ENCODE results near the gene LGI1. TPM values are rescaled to one million over a fixed set of nuclear protein-coding genes. Genes with fewer than 3 reads are reported as not detected.

LGI1 gene
- total RNA-seq, 1 donor from 2014 or later = not detected

- Histone ChIP-seq H3K36me3 (ENCODE audit: control insufficient read depth, insufficient read depth, low read length) (no peaks in the 10 kb centered on the region), H3K27me3 (ENCODE audit: control insufficient read depth, insufficient read depth, low read length) (no peaks in the 10 kb centered on the region), H3K4me3 (ENCODE audit: low read depth, low read length) (no peak overlapping the region)
- TF ChIP-seq, protein P1, sequence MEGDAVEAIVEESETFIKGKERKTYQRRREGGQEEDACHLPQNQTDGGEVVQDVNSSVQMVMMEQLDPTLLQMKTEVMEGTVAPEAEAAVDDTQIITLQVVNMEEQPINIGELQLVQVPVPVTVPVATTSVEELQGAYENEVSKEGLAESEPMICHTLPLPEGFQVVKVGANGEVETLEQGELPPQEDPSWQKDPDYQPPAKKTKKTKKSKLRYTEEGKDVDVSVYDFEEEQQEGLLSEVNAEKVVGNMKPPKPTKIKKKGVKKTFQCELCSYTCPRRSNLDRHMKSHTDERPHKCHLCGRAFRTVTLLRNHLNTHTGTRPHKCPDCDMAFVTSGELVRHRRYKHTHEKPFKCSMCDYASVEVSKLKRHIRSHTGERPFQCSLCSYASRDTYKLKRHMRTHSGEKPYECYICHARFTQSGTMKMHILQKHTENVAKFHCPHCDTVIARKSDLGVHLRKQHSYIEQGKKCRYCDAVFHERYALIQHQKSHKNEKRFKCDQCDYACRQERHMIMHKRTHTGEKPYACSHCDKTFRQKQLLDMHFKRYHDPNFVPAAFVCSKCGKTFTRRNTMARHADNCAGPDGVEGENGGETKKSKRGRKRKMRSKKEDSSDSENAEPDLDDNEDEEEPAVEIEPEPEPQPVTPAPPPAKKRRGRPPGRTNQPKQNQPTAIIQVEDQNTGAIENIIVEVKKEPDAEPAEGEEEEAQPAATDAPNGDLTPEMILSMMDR (IDR thresholded peaks at IDR 0.05; ENCODE audit: insufficient read depth, low read length, poor library complexity, severe bottlenecking) = no peak
- DNase-seq (ENCODE audit: low read depth) = no peak
These were observed 10.1 kb downstream of the LGI1 start for GRCh38 chr10:93767724-93768399.

DNA sequence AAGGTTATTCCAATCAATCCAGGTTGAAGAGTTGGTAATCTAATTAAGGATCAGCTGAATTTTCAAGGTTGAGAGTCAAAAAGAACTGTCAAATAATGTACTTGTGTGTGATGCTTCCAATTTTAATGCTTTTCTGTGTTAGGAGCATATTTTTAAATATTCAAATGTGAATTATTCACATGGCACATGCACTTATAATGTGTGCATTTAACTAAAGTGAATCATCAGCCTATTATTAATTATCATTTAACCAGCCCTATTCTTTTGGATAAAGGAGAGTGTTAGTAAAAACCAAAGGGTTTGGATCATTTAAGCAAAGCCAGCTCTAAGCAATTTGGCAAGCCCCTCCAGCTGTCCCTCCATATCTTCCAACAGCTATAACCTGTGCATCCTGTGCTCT, 11.2 kb downstream of the LGI1 start:
- H3K27me3 ChIP-seq (ENCODE audit: control insufficient read depth, insufficient read depth, low read length) = no peaks in the 10 kb centered on the region
- DNase-seq (ENCODE audit: low read depth) = no peak
- no peaks in the 10 kb centered on the region for H3K36me3 ChIP-seq (ENCODE audit: control insufficient read depth, insufficient read depth, low read length)
- TF ChIP-seq, protein P1 (IDR thresholded peaks at IDR 0.05; ENCODE audit: insufficient read depth, low read length, poor library complexity, severe bottlenecking) = no peak
- H3K4me3 ChIP-seq (ENCODE audit: low read depth, low read length) = no peak overlapping the region

DNA sequence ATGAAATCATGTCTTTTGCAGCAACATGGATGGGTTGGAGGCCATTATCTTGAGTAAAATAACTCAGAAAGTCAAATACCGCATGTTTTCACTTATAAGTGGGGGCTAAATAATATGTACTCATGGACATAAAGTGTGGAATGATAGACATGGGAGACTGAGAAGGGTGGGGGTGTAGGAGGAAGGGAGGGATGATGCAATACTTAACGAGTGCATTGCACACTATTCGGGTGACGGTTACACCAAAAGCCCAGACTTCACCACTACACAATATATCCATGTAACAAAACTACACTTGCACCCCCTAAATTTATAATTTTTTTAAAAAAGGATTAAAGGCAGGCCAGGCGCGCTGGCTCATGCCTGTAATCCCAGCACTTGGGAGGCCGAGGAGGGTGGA, 13.6 kb downstream of the LGI1 start:
- TF ChIP-seq, protein P1 (IDR thresholded peaks at IDR 0.05; ENCODE audit: insufficient read depth, low read length, poor library complexity, severe bottlenecking) = no peak

DNA sequence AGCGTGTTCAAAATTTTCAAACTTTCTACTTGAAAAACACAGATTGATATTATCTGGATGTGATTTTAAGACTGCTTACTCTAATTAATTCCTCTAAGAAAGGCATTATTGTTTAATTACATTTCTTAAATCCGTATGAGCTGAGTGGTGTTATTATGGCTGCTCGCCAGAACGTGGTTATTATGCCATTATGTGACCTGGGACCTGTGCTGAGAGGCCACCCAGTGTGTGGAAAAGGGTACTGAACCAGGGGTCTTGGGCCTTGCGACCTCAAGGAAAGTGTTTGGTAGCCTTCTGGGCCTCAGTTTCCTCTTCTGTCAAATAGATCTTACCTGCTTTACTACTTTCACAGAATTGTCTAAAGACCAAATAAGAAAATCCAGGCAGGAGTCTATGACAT, 15.4 kb downstream of the LGI1 start:
- no peaks in the 10 kb centered on the region for H3K36me3 ChIP-seq (ENCODE audit: control insufficient read depth, insufficient read depth, low read length)
- TF ChIP-seq, protein P1 (IDR thresholded peaks at IDR 0.05; ENCODE audit: insufficient read depth, low read length, poor library complexity, severe bottlenecking) = no peak
- no peak for DNase-seq (ENCODE audit: low read depth)
- no peak overlapping the region for H3K4me3 ChIP-seq (ENCODE audit: low read depth, low read length)
- H3K27me3 ChIP-seq (ENCODE audit: control insufficient read depth, insufficient read depth, low read length) = peaks cover 4% of the 10 kb centered on the region

More for the DNA sequence above, 13.6 kb downstream of the LGI1 start:
- no peak for DNase-seq (ENCODE audit: low read depth)
- no peak overlapping the region for H3K4me3 ChIP-seq (ENCODE audit: low read depth, low read length)
- no peaks in the 10 kb centered on the region for H3K36me3 ChIP-seq (ENCODE audit: control insufficient read depth, insufficient read depth, low read length)
- no peaks in the 10 kb centered on the region for H3K27me3 ChIP-seq (ENCODE audit: control insufficient read depth, insufficient read depth, low read length)

DNA sequence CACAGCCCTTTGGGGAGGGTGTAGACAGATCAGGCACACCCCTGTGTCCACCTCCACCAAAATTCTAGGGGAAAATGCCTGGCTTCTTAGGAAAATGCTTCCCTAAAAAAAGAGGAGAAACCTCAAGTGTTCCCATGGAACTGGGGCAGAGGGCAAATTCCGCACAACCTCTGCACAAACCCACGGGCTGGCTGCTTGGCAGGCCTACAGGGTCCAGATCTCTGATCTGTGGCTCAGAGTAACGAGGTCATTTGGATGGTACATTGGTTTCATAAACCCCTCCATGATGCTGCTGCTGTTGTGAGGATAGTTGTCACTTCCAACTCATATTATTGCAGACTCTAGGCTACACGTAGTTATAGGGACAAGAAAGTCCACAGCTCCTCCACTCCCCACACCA, 16.0 kb downstream of the LGI1 start:
- no peak for DNase-seq (ENCODE audit: low read depth)

More for the DNA sequence above, 16.0 kb downstream of the LGI1 start:
- no peak overlapping the region for H3K4me3 ChIP-seq (ENCODE audit: low read depth, low read length)
- TF ChIP-seq, protein P1 (IDR thresholded peaks at IDR 0.05; ENCODE audit: insufficient read depth, low read length, poor library complexity, severe bottlenecking) = no peak
- no peaks in the 10 kb centered on the region for H3K36me3 ChIP-seq (ENCODE audit: control insufficient read depth, insufficient read depth, low read length)
- H3K27me3 ChIP-seq (ENCODE audit: control insufficient read depth, insufficient read depth, low read length) = peaks cover 5% of the 10 kb centered on the region

Data from kidney epithelial cell (primary cell).